GM19438 (cell line): ENCODE results near the gene SERINC5.
"Not testable (repeated sequence)": the region's sequence is repeated elsewhere in the genome, so short reads cannot be mapped to it uniquely, and the experiment has no call there.

ENCODE experiments used
- ATAC-seq: cut with Tn5 transposase; IDR thresholded peaks from one replicate; pipeline ENCODE4 v1.9.1; 2021; ENCODE audit warnings: low read depth; ENCODE audit not compliant: unreplicated experiment

Gene SERINC5

GRCh38 chr5:80255811-80256712 is at the start of gene SERINC5:
Gene SERINC5 (minus strand): TSS chr5:80256048. CDS start chr5:80255922, 126 bp downstream.
- ATAC-seq, result peak; percentile 82

- no peak for ATAC-seq
These were observed 46.8 kb upstream of the SERINC5 start for GRCh38 chr5:80302636-80303035.

GRCh38 chr5:80301342-80301741 is 45.5 kb upstream of the SERINC5 start:
- ATAC-seq, result not testable (repeated sequence)

- ATAC-seq, result not testable (repeated sequence)
These were observed 44.9 kb upstream of the SERINC5 start for GRCh38 chr5:80300796-80301195.

GRCh38 chr5:80300125-80300524 is 44.3 kb upstream of the SERINC5 start:
- ATAC-seq, result no peak

GRCh38 chr5:80299601-80300000 is 43.8 kb upstream of the SERINC5 start:
- ATAC-seq, result no peak

- ATAC-seq, result no peak
These were observed 40.3 kb upstream of the SERINC5 start for GRCh38 chr5:80296121-80296520.

GRCh38 chr5:80291761-80292160 is 35.9 kb upstream of the SERINC5 start:
- ATAC-seq, result no peak

GRCh38 chr5:80289320-80289719 is 33.5 kb upstream of the SERINC5 start:
- ATAC-seq, result no peak

- no peak for ATAC-seq
These were observed 32.3 kb upstream of the SERINC5 start for GRCh38 chr5:80288177-80288576.

- ATAC-seq, result no peak
These were observed 28.9 kb upstream of the SERINC5 start for GRCh38 chr5:80284720-80285119.

- no peak for ATAC-seq
These were observed 27.5 kb upstream of the SERINC5 start for GRCh38 chr5:80283360-80283759.

- ATAC-seq, result no peak
These were observed 26.2 kb upstream of the SERINC5 start for GRCh38 chr5:80282054-80282453.

GRCh38 chr5:80277191-80277590 is 21.3 kb upstream of the SERINC5 start:
- ATAC-seq, result no peak

GRCh38 chr5:80276186-80276585 is 20.3 kb upstream of the SERINC5 start:
- ATAC-seq, result no peak

- ATAC-seq, result no peak
These were observed 19.5 kb upstream of the SERINC5 start for GRCh38 chr5:80275347-80275746.

- ATAC-seq, result not testable (repeated sequence)
These were observed 14.7 kb upstream of the SERINC5 start for GRCh38 chr5:80270543-80270942.

GRCh38 chr5:80269991-80270438 is 14.2 kb upstream of the SERINC5 start:
- ATAC-seq, result no peak

GRCh38 chr5:80268916-80269315 is 13.1 kb upstream of the SERINC5 start:
- ATAC-seq, result no peak

GRCh38 chr5:80266566-80266965 is 10.7 kb upstream of the SERINC5 start:
- ATAC-seq, result no peak

GRCh38 chr5:80260461-80260860 is 4.6 kb upstream of the SERINC5 start:
- ATAC-seq, result no peak

- ATAC-seq, result no peak
These were observed 3.8 kb upstream of the SERINC5 start for GRCh38 chr5:80259511-80260203.
